ENCODE measurements around the gene HSPA12A. TPM values are rescaled to one million over a fixed set of nuclear protein-coding genes. Genes with fewer than 3 reads are reported as not detected.

Gene HSPA12A
- total RNA-seq, 1 donor from 2014 or later, result 2.7 TPM

DNA sequence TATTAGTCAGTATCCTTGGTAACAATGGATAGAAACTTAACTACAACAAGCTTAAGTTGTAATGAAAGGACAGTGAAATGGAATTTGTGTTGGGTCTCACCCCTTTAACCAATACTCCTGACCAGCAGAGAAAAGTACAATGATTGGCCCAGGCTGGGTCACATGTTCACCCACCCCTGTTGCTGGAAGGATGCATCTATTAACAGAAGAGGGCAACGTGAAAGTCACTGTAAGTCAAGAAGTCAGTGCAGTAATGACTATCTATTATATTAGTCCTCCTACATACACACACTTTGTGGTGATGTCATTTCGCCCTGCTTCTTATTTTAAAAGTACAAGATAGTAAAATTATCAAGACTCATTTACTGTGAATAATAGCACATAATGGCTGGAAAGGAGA is 105.4 kb downstream of the HSPA12A start:
- DNase-seq (ENCODE audit: low spot score) (no peak), ATAC-seq (no peak)

DNA sequence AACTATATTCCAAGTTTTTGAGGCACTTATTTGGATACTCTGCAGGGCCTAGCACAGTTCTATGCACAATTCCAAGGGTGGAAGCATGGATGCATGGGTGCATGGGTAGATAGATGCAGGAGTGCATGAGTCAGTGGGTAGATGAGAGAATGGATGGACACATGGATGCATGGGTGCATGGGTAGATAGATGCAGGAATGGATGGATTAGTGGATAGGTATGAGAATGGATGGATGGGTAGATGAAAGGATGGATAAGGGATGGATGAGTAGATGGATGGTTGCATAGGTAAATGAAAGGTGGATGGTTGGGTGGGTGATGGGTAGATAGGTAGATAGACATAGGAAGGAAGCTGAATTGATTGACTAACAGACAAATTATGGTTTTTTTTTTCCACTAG is 106.0 kb downstream of the HSPA12A start:
- DNase-seq (ENCODE audit: low spot score) (no peak), ATAC-seq (no peak)

DNA sequence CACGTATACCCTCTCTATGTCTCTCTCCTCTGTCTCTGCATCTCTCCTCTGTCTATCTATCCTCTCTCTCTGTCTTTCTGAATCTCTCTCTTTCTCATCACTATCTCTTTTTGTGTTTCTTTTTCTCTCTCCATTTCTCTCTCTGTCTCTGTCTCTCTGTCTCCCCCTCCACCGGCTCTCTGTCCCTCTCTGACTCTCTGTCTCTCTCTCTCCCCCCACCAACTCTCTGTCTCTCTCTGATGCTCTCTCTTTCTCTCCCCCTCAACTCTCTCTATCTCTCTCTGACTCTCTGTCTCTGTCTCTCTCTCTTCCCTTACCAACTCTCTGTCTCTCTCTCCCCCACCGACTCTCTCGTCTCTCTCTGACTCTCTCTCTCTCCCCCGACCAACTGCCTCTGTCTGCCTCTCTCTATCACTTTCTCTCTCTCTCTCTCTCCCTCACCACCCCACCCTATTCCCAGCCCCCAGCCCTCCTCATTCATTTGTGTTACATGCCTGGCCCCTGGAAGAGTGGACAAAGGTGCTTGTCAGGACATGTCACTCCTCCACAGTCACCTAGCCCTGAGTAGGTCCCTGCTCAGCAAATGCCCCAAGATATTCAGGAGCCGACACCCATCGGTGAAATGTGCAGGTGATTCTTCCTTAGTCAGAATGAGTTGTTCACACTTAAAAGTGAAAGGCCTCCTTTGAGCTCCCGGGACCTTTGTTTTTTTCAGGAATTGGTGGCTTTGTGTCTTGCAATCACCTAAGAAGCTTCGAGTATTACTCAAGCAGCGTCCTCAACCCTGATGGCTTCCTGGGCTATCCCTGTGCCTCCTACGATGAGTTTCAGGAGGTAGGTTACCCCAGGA is 108.0 kb downstream of the HSPA12A start:
- ATAC-seq (no peak), DNase-seq (ENCODE audit: low spot score) (no peak)

DNA sequence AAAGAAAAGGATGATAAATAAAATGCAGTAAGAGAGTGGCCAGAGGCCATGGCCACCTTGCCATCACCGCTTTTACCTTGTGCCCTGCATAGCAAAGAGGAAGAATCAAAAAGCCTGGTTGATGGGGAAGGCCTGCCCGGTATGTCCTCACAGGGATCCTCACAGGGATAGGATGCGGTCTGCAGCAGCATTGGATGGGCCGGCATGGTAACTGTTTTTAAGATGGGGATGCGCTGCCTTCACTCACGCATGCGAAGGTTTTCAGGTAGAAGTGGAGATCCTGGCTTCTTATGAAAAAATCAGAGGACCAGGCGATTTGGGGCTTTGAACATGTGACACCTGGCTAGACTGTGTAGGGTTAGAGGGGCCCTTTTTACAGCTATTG is 109.2 kb downstream of the HSPA12A start:
- DNase-seq (ENCODE audit: low spot score) (no peak), ATAC-seq (no peak)

DNA sequence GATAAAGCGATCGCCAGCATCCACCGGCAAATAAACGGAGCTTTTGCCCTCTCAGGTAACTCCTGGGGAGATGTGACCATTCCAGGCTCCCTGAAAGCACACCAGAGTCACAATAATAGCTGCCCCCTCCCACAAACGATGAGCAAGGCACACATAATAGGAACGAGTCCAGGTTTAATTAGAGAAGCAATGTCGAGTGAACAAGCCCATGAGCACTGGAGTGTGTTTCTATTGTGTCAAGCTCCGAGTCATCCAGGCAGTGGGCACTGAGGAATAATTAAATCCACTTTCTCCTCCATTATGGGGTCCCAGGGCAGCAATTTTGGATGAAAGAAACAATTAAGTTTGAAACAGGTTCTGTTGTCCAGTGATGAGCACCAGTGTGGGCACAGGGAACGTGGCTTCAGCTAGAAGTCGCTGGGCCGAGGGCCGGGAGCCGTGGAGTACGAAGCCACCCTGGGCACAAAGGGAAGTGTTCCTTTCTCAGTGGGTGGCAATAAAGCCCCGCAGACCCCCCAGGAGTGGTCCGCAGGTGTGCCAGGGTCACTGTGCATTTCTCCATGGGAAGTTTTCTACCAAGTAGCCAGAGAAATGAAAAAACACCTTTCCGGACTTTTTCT is 109.7 kb downstream of the HSPA12A start:
- DNase-seq (ENCODE audit: low spot score) (no peak), ATAC-seq (no peak)

DNA sequence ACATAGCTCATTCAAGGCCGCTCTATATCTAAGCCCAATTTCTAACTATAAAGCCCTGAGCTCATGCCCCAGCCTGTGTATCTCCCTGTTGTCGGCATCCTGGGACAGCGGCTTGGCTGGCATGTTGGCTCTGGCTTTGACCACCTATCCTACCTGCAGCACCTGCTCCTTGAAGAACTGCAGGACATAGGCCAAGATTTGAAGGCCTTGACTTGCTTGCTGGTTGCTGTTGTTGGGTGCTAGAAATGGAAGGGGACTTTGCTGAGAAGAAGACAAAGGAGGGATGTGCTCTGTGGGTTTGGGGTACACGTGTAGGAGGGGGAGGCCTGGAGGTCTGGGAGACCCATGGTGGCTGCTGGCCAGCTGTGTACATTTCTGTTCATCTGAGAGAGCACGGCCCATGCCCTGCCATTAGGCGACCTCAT is 110.5 kb downstream of the HSPA12A start:
- ATAC-seq, result no peak
- no peak for DNase-seq (ENCODE audit: low spot score)

DNA sequence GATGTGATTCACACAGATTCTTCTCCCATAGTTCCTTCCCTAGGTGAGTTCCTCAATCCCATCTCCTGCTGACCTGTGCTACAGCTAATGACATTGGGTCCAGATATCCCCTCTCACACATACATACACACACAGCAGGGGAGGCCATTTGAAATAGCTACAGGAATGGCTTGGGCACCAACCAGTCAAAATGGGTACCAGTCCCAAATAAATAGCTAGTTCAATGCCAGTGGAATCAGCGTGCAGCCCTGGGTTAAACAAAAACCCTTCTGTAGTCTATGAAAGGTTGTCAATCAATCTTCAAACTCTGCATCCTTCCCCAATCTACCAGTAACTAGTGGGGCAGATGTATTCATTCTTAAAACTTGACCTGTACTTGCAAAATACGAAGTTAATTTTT is 112.3 kb downstream of the HSPA12A start:
- DNase-seq (ENCODE audit: low spot score) (no peak), ATAC-seq (no peak)

DNA sequence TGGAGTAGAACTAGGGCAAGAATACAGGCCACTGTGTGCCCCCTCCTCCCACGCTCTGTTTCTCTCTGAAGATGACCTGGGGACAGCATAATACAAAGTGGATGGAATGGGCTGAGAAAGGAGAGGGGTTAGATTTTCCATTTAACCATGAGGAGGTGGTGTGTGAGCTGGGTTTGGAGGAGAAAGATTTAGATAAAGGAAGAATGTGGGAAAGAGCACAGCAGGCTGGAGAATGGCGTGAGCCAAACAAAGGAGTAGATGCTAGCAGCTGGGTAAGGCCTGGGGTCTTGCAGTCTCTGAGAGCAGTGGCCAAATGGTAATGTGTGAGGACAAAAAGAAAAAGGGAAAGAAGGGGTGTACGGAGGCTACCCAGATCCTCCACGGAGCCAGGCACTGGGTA is 113.0 kb downstream of the HSPA12A start:
- DNase-seq (ENCODE audit: low spot score), result no peak
- no peak for ATAC-seq

DNA sequence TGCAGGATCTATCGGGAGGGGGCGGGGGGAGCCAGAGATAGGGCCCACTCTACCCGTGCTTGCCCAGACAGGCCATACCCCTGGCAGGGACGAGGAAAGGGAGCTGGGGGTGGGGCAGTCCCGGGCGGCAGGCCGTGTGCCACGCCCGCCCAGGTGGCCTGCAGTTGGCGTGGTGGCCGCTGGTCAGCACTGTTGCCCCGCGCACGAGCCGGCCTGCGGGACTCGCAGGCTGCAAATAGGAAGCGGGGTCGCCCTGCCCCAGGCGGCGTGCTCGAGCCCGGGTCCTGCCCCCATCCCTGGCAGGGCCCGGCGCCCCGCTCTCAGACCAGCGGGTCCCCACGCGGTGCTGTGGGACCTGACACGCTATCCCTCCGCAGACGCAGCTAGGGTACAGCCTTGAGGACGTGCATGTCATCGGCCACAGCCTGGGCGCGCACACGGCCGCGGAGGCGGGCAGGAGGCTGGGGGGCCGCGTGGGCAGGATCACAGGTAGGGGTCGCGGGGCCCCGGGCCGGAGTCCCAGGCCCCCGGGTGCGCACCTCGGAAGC is 114.9 kb downstream of the HSPA12A start:
- ATAC-seq (peak; percentile 83), DNase-seq (ENCODE audit: low spot score) (no peak)

DNA sequence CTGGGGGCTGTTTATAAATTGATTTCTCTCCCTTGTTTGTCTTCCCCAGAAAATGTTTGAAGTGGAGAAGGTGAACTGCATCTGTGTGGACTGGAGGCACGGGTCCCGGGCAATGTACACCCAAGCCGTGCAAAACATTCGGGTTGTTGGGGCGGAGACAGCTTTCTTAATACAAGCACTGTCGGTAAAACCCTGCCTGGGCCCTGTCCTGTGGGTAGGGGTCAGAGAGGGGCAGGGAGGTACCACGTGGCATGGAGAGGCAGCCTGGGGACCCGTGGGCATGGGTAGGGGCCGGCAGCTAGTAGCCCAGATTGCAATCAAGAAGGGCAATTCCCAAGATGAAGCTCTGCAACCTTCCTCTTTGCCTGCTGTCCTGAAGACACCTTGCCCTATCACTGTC is 115.6 kb downstream of the HSPA12A start:
- no peak for DNase-seq (ENCODE audit: low spot score)
- no peak for ATAC-seq

DNA sequence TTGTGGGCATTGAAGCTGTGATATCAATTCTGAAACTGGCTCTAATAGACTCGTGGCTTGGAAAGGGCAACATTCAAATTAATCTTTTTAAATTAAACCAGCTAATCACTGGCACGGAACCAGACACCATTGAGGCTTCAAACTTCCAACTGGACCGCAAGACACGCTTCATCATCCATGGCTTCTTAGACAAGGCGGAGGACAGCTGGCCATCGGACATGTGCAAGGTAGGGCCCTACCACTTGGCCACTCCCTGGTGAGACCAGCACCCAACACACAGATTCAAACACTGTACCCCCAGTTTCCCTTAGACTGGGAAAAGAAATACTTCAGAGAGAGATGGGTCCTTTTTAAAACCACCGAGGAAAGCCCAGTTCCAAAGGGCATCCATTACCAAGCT is 116.5 kb downstream of the HSPA12A start:
- DNase-seq (ENCODE audit: low spot score), result no peak
- no peak for ATAC-seq

DNA sequence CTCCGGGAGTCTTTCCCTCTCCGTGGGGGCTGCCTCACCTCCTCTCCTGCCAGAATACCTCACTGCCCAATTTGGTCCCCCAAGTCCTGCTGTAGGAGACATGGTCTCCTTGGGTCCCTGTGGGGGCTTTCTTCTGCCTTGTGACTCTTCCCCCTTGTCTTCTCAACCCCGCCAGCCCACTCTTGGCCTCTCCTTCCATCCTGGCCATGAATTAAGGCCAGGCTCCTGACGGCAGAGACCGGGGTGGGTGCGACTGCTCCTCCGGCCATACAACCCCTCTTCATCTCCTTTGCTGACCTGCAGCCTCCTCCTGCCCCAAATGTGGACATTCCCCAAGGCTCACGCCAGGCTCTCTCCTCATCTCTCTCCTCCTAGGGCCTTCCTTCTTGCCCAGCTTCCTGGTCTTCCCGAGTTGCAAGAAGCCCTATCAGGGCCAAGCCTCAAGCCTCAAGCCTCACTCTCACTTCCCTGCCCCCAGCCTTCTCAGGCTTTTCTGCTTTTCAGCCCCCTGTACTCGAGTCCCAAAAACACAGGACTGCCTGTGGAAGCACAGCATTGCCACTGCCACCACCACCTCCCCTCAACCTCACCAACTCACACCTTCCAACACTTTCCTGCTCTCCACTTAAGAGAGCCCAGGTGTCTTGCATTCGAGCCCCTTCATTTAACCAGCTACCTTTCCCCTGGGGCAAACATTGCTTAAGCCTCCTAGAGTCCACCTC is 120.3 kb downstream of the HSPA12A start:
- ATAC-seq, result no peak
- no peak for DNase-seq (ENCODE audit: low spot score)

DNA sequence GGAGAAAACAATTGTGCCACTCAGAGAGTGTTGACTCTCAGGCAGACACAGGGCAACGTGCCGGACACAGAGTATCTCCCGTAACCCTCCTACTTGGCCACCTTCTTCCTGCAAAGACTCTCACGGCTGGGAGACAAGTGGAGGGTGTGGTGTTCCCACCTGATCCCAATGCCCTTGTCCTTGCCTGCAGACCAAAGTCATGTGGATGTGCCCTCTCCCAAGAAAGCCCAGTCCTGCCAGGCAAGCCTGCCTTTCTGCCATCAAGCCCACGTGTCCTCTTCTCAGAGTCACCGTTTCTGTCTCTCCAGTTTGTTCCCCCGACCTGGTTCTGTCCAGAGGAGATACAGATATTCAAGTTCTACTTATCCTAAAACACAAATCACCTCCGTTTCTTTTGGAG is 120.9 kb downstream of the HSPA12A start:
- DNase-seq (ENCODE audit: low spot score), result no peak
- ATAC-seq, result no peak

Other genes starting within 250 kb of the HSPA12A start
- 3.1 TPM for gene PNLIP, start 196.6 kb downstream of the HSPA12A start, total RNA-seq
- 2.5 TPM for gene PNLIPRP1, start 151.6 kb downstream of the HSPA12A start, total RNA-seq
- 0.88 TPM for gene PNLIPRP2, start 121.6 kb downstream of the HSPA12A start, total RNA-seq
- gene ENO4, start 106.9 kb upstream of the HSPA12A start, total RNA-seq, result not detected

All from left lobe of liver (tissue), 2 donors.